HEK293T (cell line): ENCODE measurements around the gene HPCAL1.

Source experiments
- BHLHE40 ChIP-seq: fragments of 450-650 bp; IDR thresholded peaks from 2 replicates; pipeline ENCODE4 v1.6.1; 2016; ENCODE audit warnings: mild to moderate bottlenecking, moderate library complexity, borderline replicate concordance
- LEF1 ChIP-seq: fragments of 450-650 bp; IDR thresholded peaks from 2 replicates; pipeline ENCODE4 v1.6.1; 2017; ENCODE audit warnings: mild to moderate bottlenecking, borderline replicate concordance
- SP1 ChIP-seq: fragments of 450-650 bp; IDR thresholded peaks from 2 replicates; pipeline ENCODE4 v1.6.1; 2017
- SUZ12 ChIP-seq: fragments of 450-650 bp; IDR thresholded peaks from 2 replicates; pipeline ENCODE4 v1.6.1; 2016; ENCODE audit warnings: mild to moderate bottlenecking
- TARDBP ChIP-seq: fragments of 450-650 bp; IDR thresholded peaks from 2 replicates; pipeline ENCODE4 v1.6.1; 2016
- TF ChIP-seq, protein P1 (sequence below): fragments of 450-650 bp; IDR thresholded peaks from 2 replicates; pipeline ENCODE4 v1.6.1; 2016

GRCh38 chr2:10273215-10274175 lies 29.2 kb upstream of the HPCAL1 start:
- TF ChIP-seq TARDBP (no peak), LEF1 (no peak), SP1 (no peak), SUZ12 (no peak), BHLHE40 (no peak)
- TF ChIP-seq, protein P1, sequence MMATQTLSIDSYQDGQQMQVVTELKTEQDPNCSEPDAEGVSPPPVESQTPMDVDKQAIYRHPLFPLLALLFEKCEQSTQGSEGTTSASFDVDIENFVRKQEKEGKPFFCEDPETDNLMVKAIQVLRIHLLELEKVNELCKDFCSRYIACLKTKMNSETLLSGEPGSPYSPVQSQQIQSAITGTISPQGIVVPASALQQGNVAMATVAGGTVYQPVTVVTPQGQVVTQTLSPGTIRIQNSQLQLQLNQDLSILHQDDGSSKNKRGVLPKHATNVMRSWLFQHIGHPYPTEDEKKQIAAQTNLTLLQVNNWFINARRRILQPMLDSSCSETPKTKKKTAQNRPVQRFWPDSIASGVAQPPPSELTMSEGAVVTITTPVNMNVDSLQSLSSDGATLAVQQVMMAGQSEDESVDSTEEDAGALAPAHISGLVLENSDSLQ: no peak
